HEK293 (cell line): ENCODE data around the gene AQP6.

Experiments used
- CTCF ChIA-PET: fragments of 350-600 bp; formaldehyde crosslinking; extraction: SDS; loops from one replicate; lab custom pipeline; 2021; ENCODE audit warnings: antibody characterized with exemption; lab: Yijun Ruan, JAX
- POLR2A ChIA-PET: fragments of 300-600 bp; formaldehyde crosslinking; extraction: SDS; loops from one replicate; lab custom pipeline; 2020; ENCODE audit warnings: antibody characterized with exemption, inconsistent platforms; lab: Yijun Ruan, JAX
- H3K27ac ChIP-seq: fragments of 200-500 bp; sonication (Bioruptor generic); 2 replicates; pipeline ENCODE4 v1.5.1; 2014; ENCODE audit warnings: low read depth, low read length, control low read depth, inconsistent platforms; ENCODE audit errors: extremely low read depth
- H3K36me3 ChIP-seq, 2 experiments: fragments of 200-500 bp in 1 of 2; sonication (Bioruptor generic) in 1 of 2; 1 replicate in 1 of 2; 2 replicates in 1 of 2; pipeline ENCODE4 v1.5.1; 2014 to 2017; ENCODE audit warnings: inconsistent platforms in 2 of 2, low read length in 2 of 2; ENCODE audit not compliant: control insufficient read depth in 2 of 2, insufficient read depth in 1 of 2
- H3K4me1 ChIP-seq: fragments of 200-500 bp; sonication (Bioruptor generic); 2 replicates; pipeline ENCODE4 v1.5.1; 2014; ENCODE audit warnings: mild to moderate bottlenecking, low read length, inconsistent platforms; ENCODE audit not compliant: control insufficient read depth, insufficient read depth
- H3K4me3 ChIP-seq: 2 replicates; pipeline ENCODE4 v1.5.1; 2011; ENCODE audit warnings: low read depth, mild to moderate bottlenecking, control low read depth, low read length, moderate library complexity
- H3K9me3 ChIP-seq: fragments of 200-500 bp; sonication (Bioruptor generic); 2 replicates; pipeline ENCODE4 v1.5.1; 2014; ENCODE audit warnings: low read depth, low read length, inconsistent platforms; ENCODE audit not compliant: control insufficient read depth, insufficient read depth
- GLIS2 ChIP-seq: fragments of 450-650 bp; formaldehyde crosslinking; IDR thresholded peaks from 2 replicates; pipeline ENCODE4 v1.5.1; 2016; ENCODE audit warnings: missing biosample characterization, missing genetic modification characterization
- MEIS1 ChIP-seq: sonication (generic); formaldehyde crosslinking; IDR thresholded peaks from 2 replicates; pipeline ENCODE4 v1.8.1; 2022; ENCODE audit warnings: missing genetic modification reagents, mild to moderate bottlenecking, borderline replicate concordance
- OVOL3 ChIP-seq: fragments of 450-650 bp; formaldehyde crosslinking; IDR thresholded peaks from 2 replicates; pipeline ENCODE4 v1.5.1; 2016; ENCODE audit warnings: missing biosample characterization, missing genetic modification characterization
- SCRT2 ChIP-seq: fragments of 450-650 bp; formaldehyde crosslinking; IDR thresholded peaks from 2 replicates; pipeline ENCODE4 v1.5.1; 2016; ENCODE audit warnings: missing biosample characterization, missing genetic modification characterization
- YY1 ChIP-seq: fragments of 450-650 bp; formaldehyde crosslinking; IDR thresholded peaks from 2 replicates; pipeline ENCODE4 v1.5.1; 2018; ENCODE audit warnings: missing biosample characterization, missing genetic modification characterization
- ZNF114 ChIP-seq: fragments of 450-650 bp; formaldehyde crosslinking; IDR thresholded peaks from 2 replicates; pipeline ENCODE4 v1.5.0; 2017; ENCODE audit warnings: missing biosample characterization, missing genetic modification characterization
- ZNF138 ChIP-seq: fragments of 450-650 bp; formaldehyde crosslinking; IDR thresholded peaks from 2 replicates; pipeline ENCODE4 v1.5.1; 2016; ENCODE audit warnings: missing biosample characterization, missing genetic modification characterization, borderline replicate concordance
- ZNF157 ChIP-seq: fragments of 450-650 bp; formaldehyde crosslinking; IDR thresholded peaks from 2 replicates; pipeline ENCODE4 v1.5.1; 2016; ENCODE audit warnings: missing biosample characterization, missing genetic modification characterization
- ZNF2 ChIP-seq: fragments of 450-650 bp; formaldehyde crosslinking; IDR thresholded peaks from 2 replicates; pipeline ENCODE4 v1.5.1; 2016; ENCODE audit warnings: missing biosample characterization, missing genetic modification characterization
- ZNF221 ChIP-seq: fragments of 450-650 bp; formaldehyde crosslinking; IDR thresholded peaks from 2 replicates; pipeline ENCODE4 v1.5.1; 2017; ENCODE audit warnings: missing biosample characterization, missing genetic modification characterization, borderline replicate concordance
- ZNF223 ChIP-seq: fragments of 450-650 bp; formaldehyde crosslinking; IDR thresholded peaks from 2 replicates; pipeline ENCODE4 v1.5.1; 2016; ENCODE audit warnings: missing biosample characterization, missing genetic modification characterization
- ZNF266 ChIP-seq: fragments of 450-650 bp; formaldehyde crosslinking; IDR thresholded peaks from 2 replicates; pipeline ENCODE4 v1.5.1; 2016; ENCODE audit warnings: missing biosample characterization, missing genetic modification characterization, low read depth
- ZNF366 ChIP-seq: fragments of 450-650 bp; formaldehyde crosslinking; conservative IDR thresholded peaks from 2 replicates; pipeline ENCODE4 v1.5.1; 2016; ENCODE audit warnings: missing biosample characterization, missing genetic modification characterization
- ZNF473 ChIP-seq: fragments of 450-650 bp; formaldehyde crosslinking; IDR thresholded peaks from 2 replicates; pipeline ENCODE4 v1.5.1; 2017; ENCODE audit warnings: missing biosample characterization, missing genetic modification characterization
- ZNF501 ChIP-seq: fragments of 450-650 bp; formaldehyde crosslinking; IDR thresholded peaks from 2 replicates; pipeline ENCODE4 v1.5.1; 2016; ENCODE audit warnings: missing biosample characterization, missing genetic modification characterization
- ZNF510 ChIP-seq: fragments of 450-650 bp; formaldehyde crosslinking; IDR thresholded peaks from 2 replicates; pipeline ENCODE4 v1.5.1; 2018; ENCODE audit warnings: mild to moderate bottlenecking, missing genetic modification characterization, missing biosample characterization; ENCODE audit not compliant: insufficient replicate concordance
- ZNF513 ChIP-seq: fragments of 450-650 bp; IDR thresholded peaks from 2 replicates; pipeline ENCODE4 v1.5.1; 2018; ENCODE audit warnings: missing biosample characterization, missing genetic modification characterization
- ZNF544 ChIP-seq: fragments of 450-650 bp; formaldehyde crosslinking; IDR thresholded peaks from 2 replicates; pipeline ENCODE4 v1.5.0; 2017; ENCODE audit warnings: missing biosample characterization, missing genetic modification characterization
- ZNF549 ChIP-seq: fragments of 450-650 bp; IDR thresholded peaks from 2 replicates; pipeline ENCODE4 v1.5.1; 2018; ENCODE audit warnings: missing biosample characterization, missing genetic modification characterization, mild to moderate bottlenecking, inconsistent platforms, moderate library complexity
- ZNF571 ChIP-seq: fragments of 450-650 bp; formaldehyde crosslinking; IDR thresholded peaks from 2 replicates; pipeline ENCODE4 v1.5.0; 2017; ENCODE audit warnings: missing biosample characterization, missing genetic modification characterization
- ZNF621 ChIP-seq: fragments of 450-650 bp; formaldehyde crosslinking; IDR thresholded peaks from 2 replicates; pipeline ENCODE4 v1.5.1; 2017; ENCODE audit warnings: missing biosample characterization, missing genetic modification characterization
- ZNF626 ChIP-seq: fragments of 450-650 bp; sonication (Bioruptor Pico); formaldehyde crosslinking; IDR thresholded peaks from 2 replicates; pipeline ENCODE4 v1.5.1; 2018; ENCODE audit warnings: missing biosample characterization, missing genetic modification characterization, inconsistent platforms
- ZNF660 ChIP-seq: fragments of 450-650 bp; IDR thresholded peaks from 2 replicates; pipeline ENCODE4 v1.5.1; 2018; ENCODE audit warnings: missing biosample characterization, mild to moderate bottlenecking, missing genetic modification characterization
- ZNF837 ChIP-seq: fragments of 450-650 bp; formaldehyde crosslinking; IDR thresholded peaks from 2 replicates; pipeline ENCODE4 v1.5.1; 2016; ENCODE audit warnings: missing biosample characterization, missing genetic modification characterization
- TF ChIP-seq, protein P1 (sequence below): fragments of 450-650 bp; formaldehyde crosslinking; IDR thresholded peaks from 2 replicates; pipeline ENCODE4 v1.5.1; 2016; ENCODE audit warnings: missing biosample characterization, missing genetic modification characterization, borderline replicate concordance
- TF ChIP-seq, protein P2 (sequence below): sonication (generic); formaldehyde crosslinking; IDR thresholded peaks from 2 replicates; pipeline ENCODE4 v1.8.1; 2022; ENCODE audit warnings: mild to moderate bottlenecking, moderate library complexity, missing genetic modification reagents
- TF ChIP-seq, protein P3 (sequence below): fragments of 450-650 bp; formaldehyde crosslinking; IDR thresholded peaks from 2 replicates; pipeline ENCODE4 v1.5.1; 2016; ENCODE audit warnings: missing biosample characterization, missing genetic modification characterization
- TF ChIP-seq, protein P4 (sequence below): fragments of 450-650 bp; formaldehyde crosslinking; IDR thresholded peaks from 2 replicates; pipeline ENCODE4 v1.5.1; 2016; ENCODE audit warnings: missing biosample characterization, missing genetic modification characterization

AQP6 gene

DNA sequence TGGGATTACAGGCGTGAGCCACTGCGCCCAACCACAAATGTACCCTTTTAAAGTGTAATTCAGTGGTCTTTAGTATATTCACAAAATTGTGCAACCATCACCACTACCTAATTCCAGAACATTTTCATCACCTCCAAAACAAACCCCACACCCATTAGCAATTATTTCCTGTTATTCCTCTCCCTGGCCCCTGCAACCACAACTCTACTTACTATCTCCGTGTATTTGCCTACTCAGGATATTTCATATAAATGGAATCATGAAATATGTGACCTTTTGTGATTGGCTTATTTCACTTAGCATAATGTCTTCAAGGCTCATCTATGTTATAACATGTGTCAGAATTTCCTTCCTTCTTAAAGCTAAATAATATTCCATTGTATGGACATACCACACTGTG is 38.2 kb upstream of the AQP6 start:
- no peaks in the 10 kb centered on the region for H3K9me3 ChIP-seq
- CTCF ChIA-PET: interaction anchor here (0.7 to 2.9 kb wide), 2 partner anchors 11 to 68 kb away, joined by 3 to 14 read pairs; no protein-coding TSS in a partner anchor
- H3K4me1 ChIP-seq: no peaks in the 10 kb centered on the region
- H3K4me3 ChIP-seq: no peak overlapping the region
- POLR2A ChIA-PET: no interaction called here
- no peak for TF ChIP-seq ZNF510 (tag by site-specific recombination)
- TF ChIP-seq ZNF544: no peak
- TF ChIP-seq ZNF571 (tag by site-specific recombination): no peak
- no peak for TF ChIP-seq OVOL3
- TF ChIP-seq ZNF473 (tag by site-specific recombination): no peak
- no peak for TF ChIP-seq ZNF549 (tag by site-specific recombination)
- no peak for TF ChIP-seq MEIS1
- no peak for TF ChIP-seq ZNF266 (tag by site-specific recombination)
- no peak for TF ChIP-seq ZNF837 (tag by site-specific recombination)
- TF ChIP-seq ZNF138 (tag by site-specific recombination): no peak
- TF ChIP-seq ZNF157: no peak
- TF ChIP-seq YY1 (tag by site-specific recombination): no peak
- TF ChIP-seq ZNF221 (tag by site-specific recombination): no peak
- no peak for TF ChIP-seq ZNF513 (tag by site-specific recombination)
- no peak for TF ChIP-seq ZNF660 (tag by site-specific recombination)
- TF ChIP-seq, protein P1, sequence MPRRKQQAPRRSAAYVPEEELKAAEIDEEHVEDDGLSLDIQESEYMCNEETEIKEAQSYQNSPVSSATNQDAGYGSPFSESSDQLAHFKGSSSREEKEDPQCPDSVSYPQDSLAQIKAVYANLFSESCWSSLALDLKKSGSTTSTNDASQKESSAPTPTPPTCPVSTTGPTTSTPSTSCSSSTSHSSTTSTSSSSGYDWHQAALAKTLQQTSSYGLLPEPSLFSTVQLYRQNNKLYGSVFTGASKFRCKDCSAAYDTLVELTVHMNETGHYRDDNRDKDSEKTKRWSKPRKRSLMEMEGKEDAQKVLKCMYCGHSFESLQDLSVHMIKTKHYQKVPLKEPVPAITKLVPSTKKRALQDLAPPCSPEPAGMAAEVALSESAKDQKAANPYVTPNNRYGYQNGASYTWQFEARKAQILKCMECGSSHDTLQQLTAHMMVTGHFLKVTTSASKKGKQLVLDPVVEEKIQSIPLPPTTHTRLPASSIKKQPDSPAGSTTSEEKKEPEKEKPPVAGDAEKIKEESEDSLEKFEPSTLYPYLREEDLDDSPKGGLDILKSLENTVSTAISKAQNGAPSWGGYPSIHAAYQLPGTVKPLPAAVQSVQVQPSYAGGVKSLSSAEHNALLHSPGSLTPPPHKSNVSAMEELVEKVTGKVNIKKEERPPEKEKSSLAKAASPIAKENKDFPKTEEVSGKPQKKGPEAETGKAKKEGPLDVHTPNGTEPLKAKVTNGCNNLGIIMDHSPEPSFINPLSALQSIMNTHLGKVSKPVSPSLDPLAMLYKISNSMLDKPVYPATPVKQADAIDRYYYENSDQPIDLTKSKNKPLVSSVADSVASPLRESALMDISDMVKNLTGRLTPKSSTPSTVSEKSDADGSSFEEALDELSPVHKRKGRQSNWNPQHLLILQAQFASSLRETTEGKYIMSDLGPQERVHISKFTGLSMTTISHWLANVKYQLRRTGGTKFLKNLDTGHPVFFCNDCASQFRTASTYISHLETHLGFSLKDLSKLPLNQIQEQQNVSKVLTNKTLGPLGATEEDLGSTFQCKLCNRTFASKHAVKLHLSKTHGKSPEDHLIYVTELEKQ: no peak
- TF ChIP-seq GLIS2 (tag by site-specific recombination): no peak
- no peak for TF ChIP-seq ZNF223 (tag by site-specific recombination)
- no peak for TF ChIP-seq SCRT2 (tag by site-specific recombination)
- H3K36me3 ChIP-seq: no peaks in the 10 kb centered on the region
- H3K27ac ChIP-seq: no peak overlapping the region

DNA sequence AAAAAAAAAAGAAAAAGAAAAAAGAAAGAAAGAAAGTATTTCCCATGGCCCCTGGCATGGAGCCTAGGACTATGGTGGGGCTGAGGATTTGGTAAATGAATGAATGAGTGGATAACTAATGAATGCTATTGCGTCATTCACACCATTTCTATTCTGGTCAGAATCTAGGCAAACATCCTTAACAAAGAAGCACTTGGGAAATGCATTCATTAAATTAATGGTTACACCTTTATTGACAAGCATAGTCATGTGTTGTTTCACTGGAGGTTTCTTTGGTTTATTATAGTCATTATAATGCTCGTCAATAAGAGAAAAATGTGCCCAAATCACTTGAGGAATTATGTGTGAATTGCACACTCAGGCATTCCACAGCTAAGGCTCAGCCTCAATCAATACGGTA is 35.8 kb upstream of the AQP6 start:
- Histone ChIP-seq H3K4me1 (no peaks in the 10 kb centered on the region), H3K36me3 (no peaks in the 10 kb centered on the region), H3K4me3 (no peak overlapping the region), H3K9me3 (no peaks in the 10 kb centered on the region), H3K27ac (no peak overlapping the region)
- CTCF ChIA-PET: interaction anchor here (1.5 to 2.2 kb wide), 3 partner anchors 9 to 70 kb away, joined by 6 to 11 read pairs (median 9); no protein-coding TSS in a partner anchor
- POLR2A ChIA-PET: no interaction called here
- no peak for TF ChIP-seq ZNF138 (tag by site-specific recombination)
- no peak for TF ChIP-seq ZNF501
- TF ChIP-seq, protein P2, sequence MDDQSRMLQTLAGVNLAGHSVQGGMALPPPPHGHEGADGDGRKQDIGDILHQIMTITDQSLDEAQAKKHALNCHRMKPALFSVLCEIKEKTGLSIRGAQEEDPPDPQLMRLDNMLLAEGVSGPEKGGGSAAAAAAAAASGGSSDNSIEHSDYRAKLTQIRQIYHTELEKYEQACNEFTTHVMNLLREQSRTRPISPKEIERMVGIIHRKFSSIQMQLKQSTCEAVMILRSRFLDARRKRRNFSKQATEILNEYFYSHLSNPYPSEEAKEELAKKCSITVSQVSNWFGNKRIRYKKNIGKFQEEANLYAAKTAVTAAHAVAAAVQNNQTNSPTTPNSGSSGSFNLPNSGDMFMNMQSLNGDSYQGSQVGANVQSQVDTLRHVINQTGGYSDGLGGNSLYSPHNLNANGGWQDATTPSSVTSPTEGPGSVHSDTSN: no peak
- TF ChIP-seq ZNF621 (tag by site-specific recombination): no peak
- TF ChIP-seq, protein P3, sequence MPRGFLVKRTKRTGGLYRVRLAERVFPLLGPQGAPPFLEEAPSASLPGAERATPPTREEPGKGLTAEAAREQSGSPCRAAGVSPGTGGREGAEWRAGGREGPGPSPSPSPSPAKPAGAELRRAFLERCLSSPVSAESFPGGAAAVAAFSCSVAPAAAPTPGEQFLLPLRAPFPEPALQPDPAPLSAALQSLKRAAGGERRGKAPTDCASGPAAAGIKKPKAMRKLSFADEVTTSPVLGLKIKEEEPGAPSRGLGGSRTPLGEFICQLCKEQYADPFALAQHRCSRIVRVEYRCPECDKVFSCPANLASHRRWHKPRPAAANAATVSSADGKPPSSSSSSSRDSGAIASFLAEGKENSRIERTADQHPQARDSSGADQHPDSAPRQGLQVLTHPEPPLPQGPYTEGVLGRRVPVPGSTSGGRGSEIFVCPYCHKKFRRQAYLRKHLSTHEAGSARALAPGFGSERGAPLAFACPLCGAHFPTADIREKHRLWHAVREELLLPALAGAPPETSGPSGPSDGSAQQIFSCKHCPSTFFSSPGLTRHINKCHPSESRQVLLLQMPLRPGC (tag by site-specific recombination): no peak
- no peak for TF ChIP-seq ZNF2 (tag by site-specific recombination)
- TF ChIP-seq ZNF366 (tag by site-specific recombination): no peak
- TF ChIP-seq ZNF114 (tag by site-specific recombination): no peak
- TF ChIP-seq ZNF626 (tag by site-specific recombination): no peak
- TF ChIP-seq, protein P4, sequence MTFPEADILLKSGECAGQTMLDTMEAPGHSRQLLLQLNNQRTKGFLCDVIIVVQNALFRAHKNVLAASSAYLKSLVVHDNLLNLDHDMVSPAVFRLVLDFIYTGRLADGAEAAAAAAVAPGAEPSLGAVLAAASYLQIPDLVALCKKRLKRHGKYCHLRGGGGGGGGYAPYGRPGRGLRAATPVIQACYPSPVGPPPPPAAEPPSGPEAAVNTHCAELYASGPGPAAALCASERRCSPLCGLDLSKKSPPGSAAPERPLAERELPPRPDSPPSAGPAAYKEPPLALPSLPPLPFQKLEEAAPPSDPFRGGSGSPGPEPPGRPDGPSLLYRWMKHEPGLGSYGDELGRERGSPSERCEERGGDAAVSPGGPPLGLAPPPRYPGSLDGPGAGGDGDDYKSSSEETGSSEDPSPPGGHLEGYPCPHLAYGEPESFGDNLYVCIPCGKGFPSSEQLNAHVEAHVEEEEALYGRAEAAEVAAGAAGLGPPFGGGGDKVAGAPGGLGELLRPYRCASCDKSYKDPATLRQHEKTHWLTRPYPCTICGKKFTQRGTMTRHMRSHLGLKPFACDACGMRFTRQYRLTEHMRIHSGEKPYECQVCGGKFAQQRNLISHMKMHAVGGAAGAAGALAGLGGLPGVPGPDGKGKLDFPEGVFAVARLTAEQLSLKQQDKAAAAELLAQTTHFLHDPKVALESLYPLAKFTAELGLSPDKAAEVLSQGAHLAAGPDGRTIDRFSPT (tag by site-specific recombination): no peak
